ENCODE measurements around the gene RRP7A.
"Not testable (repeated sequence)": the region's sequence is repeated elsewhere in the genome, so short reads cannot be mapped to it uniquely, and the experiment has no call there.

The RRP7A gene

GRCh38 chr22:42536634-42537033 is 17.0 kb upstream of the RRP7A start:
- not testable (repeated sequence) for DNase-seq

GRCh38 chr22:42536166-42536565 is 16.6 kb upstream of the RRP7A start:
- DNase-seq, result no peak

- not testable (repeated sequence) for DNase-seq
Observed at GRCh38 chr22:42535082-42535731, 15.6 kb upstream of the RRP7A start.

- DNase-seq, result no peak
Observed at GRCh38 chr22:42533638-42533977, 14.0 kb upstream of the RRP7A start.

GRCh38 chr22:42531401-42532084 is 11.9 kb upstream of the RRP7A start:
- DNase-seq, result not testable (repeated sequence)

GRCh38 chr22:42529435-42529834 is 9.8 kb upstream of the RRP7A start:
- DNase-seq, result not testable (repeated sequence)

GRCh38 chr22:42528591-42529307 is 9.2 kb upstream of the RRP7A start:
- DNase-seq, result peak in 9 of 56 donors; percentile 15 to 52 (median 23)

GRCh38 chr22:42522546-42522945 is 3.0 kb upstream of the RRP7A start:
- DNase-seq, result no peak

- DNase-seq, result no peak
Observed at GRCh38 chr22:42521228-42521546, 1.6 kb upstream of the RRP7A start.

- DNase-seq, result not testable (repeated sequence)
Observed at GRCh38 chr22:42518638-42519524, 715 bp downstream of the RRP7A start.

GRCh38 chr22:42517103-42517502 is 2.5 kb downstream of the RRP7A start:
- not testable (repeated sequence) for DNase-seq

- no peak for DNase-seq
Observed at GRCh38 chr22:42515896-42516295, 3.7 kb downstream of the RRP7A start.

GRCh38 chr22:42515304-42515703 is 4.3 kb downstream of the RRP7A start:
- DNase-seq, result not testable (repeated sequence)

GRCh38 chr22:42514331-42514730 is 5.3 kb downstream of the RRP7A start:
- DNase-seq, result not testable (repeated sequence)

- peak in 12 of 56 donors; percentile 4 to 60 (median 14) for DNase-seq
Observed at GRCh38 chr22:42512273-42512990, 7.2 kb downstream of the RRP7A start.

GRCh38 chr22:42511401-42511891 is 8.2 kb downstream of the RRP7A start:
- no peak for DNase-seq

GRCh38 chr22:42509548-42509947 is 10.0 kb downstream of the RRP7A start:
- no peak for DNase-seq

- DNase-seq, result not testable (repeated sequence)
Observed at GRCh38 chr22:42508975-42509364, 10.6 kb downstream of the RRP7A start.

- DNase-seq, result not testable (repeated sequence)
Observed at GRCh38 chr22:42508327-42508974, 11.1 kb downstream of the RRP7A start.

GRCh38 chr22:42500836-42501179 is 18.8 kb downstream of the RRP7A start:
- DNase-seq, result no peak

Measured in nucleus accumbens (tissue), 56 donors.